PC-3 (cell line): ENCODE measurements around the gene NEBL.

ENCODE experiments used
- CTCF ChIP-seq: fragments of 300-600 bp; sonication (generic); conservative IDR thresholded peaks from 2 replicates; pipeline ENCODE4 v1.5.1; 2017; ENCODE audit warnings: antibody characterized with exemption, low read depth, mild to moderate bottlenecking, low read length
- EZH2phosphoT487 ChIP-seq: fragments of 300-600 bp; sonication (generic); IDR thresholded peaks from 2 replicates; pipeline ENCODE4 v1.6.1; 2018; ENCODE audit warnings: mild to moderate bottlenecking, antibody characterized with exemption, low read length, borderline replicate concordance

- no peak for TF ChIP-seq CTCF
- no peak for TF ChIP-seq EZH2phosphoT487
Observed at GRCh38 chr10:20769481-20769880, 127.6 kb downstream of the NEBL start.
